Measurements from ENCODE around the gene UGDH.

UGDH gene

GRCh38 chr4:39527296-39528060 is at the start of gene UGDH:
Gene UGDH (minus strand): TSS chr4:39527439. CDS start chr4:39521512, 5,927 bp downstream.
- peak; percentile 99 for DNase-seq (ENCODE audit: extremely low spot score)
- peak; percentile 35 for TF ChIP-seq CTCF (IDR thresholded peaks at IDR 0.05; ENCODE audit: control extremely low read depth, extremely low read depth, low read depth, missing control alignments)
- ChIA-PET POLR2A (interaction anchor here (0.5 to 1.2 kb wide), 4 partner anchors 98 to 127 kb away, joined by 3 to 5 read pairs (median 5); partner anchors contain the start of gene SMIM14), CTCF (interaction anchor here (0.7 to 1.0 kb wide), 4 partner anchors 16 to 419 kb away, joined by 3 to 4 read pairs (median 3); no protein-coding TSS in a partner anchor)

- ChIA-PET CTCF (interaction anchor here (0.9 to 2.3 kb wide), 8 partner anchors 9 to 403 kb away, joined by 3 to 7 read pairs (median 3); partner anchors contain the start of gene PDS5A), POLR2A (interaction anchor here (0.6 kb wide), 3 partner anchors 18 to 950 kb away, joined by 3 to 4 read pairs (median 3); no protein-coding TSS in a partner anchor)
- DNase-seq (ENCODE audit: extremely low spot score): no peak
- TF ChIP-seq CTCF (IDR thresholded peaks at IDR 0.05; ENCODE audit: control extremely low read depth, extremely low read depth, low read depth, missing control alignments): no peak
These were observed 47.7 kb upstream of the UGDH start for GRCh38 chr4:39574946-39575345.

GRCh38 chr4:39571504-39571903 is 44.3 kb upstream of the UGDH start:
- no peak for DNase-seq (ENCODE audit: extremely low spot score)
- ChIA-PET POLR2A (no interaction called here), CTCF (no interaction called here)
- TF ChIP-seq CTCF (IDR thresholded peaks at IDR 0.05; ENCODE audit: control extremely low read depth, extremely low read depth, low read depth, missing control alignments): no peak

GRCh38 chr4:39571054-39571453 is 43.8 kb upstream of the UGDH start:
- CTCF ChIA-PET: no interaction called here
- TF ChIP-seq CTCF (IDR thresholded peaks at IDR 0.05; ENCODE audit: control extremely low read depth, extremely low read depth, low read depth, missing control alignments): no peak
- DNase-seq (ENCODE audit: extremely low spot score): no peak
- POLR2A ChIA-PET: no interaction called here

GRCh38 chr4:39569209-39569608 is 42.0 kb upstream of the UGDH start:
- ChIA-PET CTCF (interaction anchor here (0.8 to 2.5 kb wide), 9 partner anchors 8 to 100 kb away, joined by 3 to 15 read pairs (median 4); no protein-coding TSS in a partner anchor), POLR2A (no interaction called here)
- no peak for DNase-seq (ENCODE audit: extremely low spot score)
- TF ChIP-seq CTCF (IDR thresholded peaks at IDR 0.05; ENCODE audit: control extremely low read depth, extremely low read depth, low read depth, missing control alignments): no peak

- TF ChIP-seq CTCF (IDR thresholded peaks at IDR 0.05; ENCODE audit: control extremely low read depth, extremely low read depth, low read depth, missing control alignments): no peak
- CTCF ChIA-PET: interaction anchor here (0.8 to 2.5 kb wide), 9 partner anchors 9 to 100 kb away, joined by 3 to 15 read pairs (median 4); no protein-coding TSS in a partner anchor
- peak; percentile 57 for DNase-seq (ENCODE audit: extremely low spot score)
- POLR2A ChIA-PET: no interaction called here
These were observed 41.6 kb upstream of the UGDH start for GRCh38 chr4:39568805-39569204.

All from GM10248 (cell line).